Osteoblast (primary cell): ENCODE data around the gene POLA1. TPM values are rescaled to one million over a fixed set of nuclear protein-coding genes. Genes with fewer than 3 reads are reported as not detected.
A peak's percentile ranks its signal among the peaks of the same experiment; 100 is the strongest.

ENCODE experiments used
- DNase-seq: peaks from one replicate; pipeline ENCODE4 v3.0.0; 2011; ENCODE audit warnings: low spot score, mixed read lengths; ENCODE audit not compliant: insufficient read length; ENCODE audit errors: missing footprints
- H2AFZ ChIP-seq: 2 replicates; pipeline ENCODE4 v1.6.0; 2011; ENCODE audit warnings: mild to moderate bottlenecking, low read length
- H3K27ac ChIP-seq: 2 replicates; pipeline ENCODE4 v1.5.1; 2011; ENCODE audit warnings: mild to moderate bottlenecking, low read depth, low read length, moderate library complexity
- H3K27me3 ChIP-seq: 2 replicates; pipeline ENCODE4 v1.6.0; 2012; ENCODE audit warnings: mild to moderate bottlenecking, control low read depth, inconsistent platforms, low read length, moderate library complexity; ENCODE audit not compliant: insufficient read depth
- H3K36me3 ChIP-seq: 2 replicates; pipeline ENCODE4 v1.5.1; 2011; ENCODE audit warnings: mild to moderate bottlenecking, low read length, control low read depth, moderate library complexity; ENCODE audit not compliant: insufficient read depth
- H3K4me1 ChIP-seq: 2 replicates; pipeline ENCODE4 v1.5.1; 2011; ENCODE audit warnings: mild to moderate bottlenecking, low read length, control low read depth, moderate library complexity; ENCODE audit not compliant: insufficient read depth
- H3K4me2 ChIP-seq: 2 replicates; pipeline ENCODE4 v1.6.0; 2011; ENCODE audit warnings: mild to moderate bottlenecking, low read length; ENCODE audit not compliant: insufficient read depth
- H3K4me3 ChIP-seq: fragments of 200-600 bp; sonication (generic); 3 replicates; pipeline ENCODE4 v1.5.1; 2012; ENCODE audit warnings: mild to moderate bottlenecking, low read length, inconsistent platforms; ENCODE audit not compliant: insufficient read depth
- H3K79me2 ChIP-seq: 2 replicates; pipeline ENCODE4 v1.6.0; 2012; ENCODE audit warnings: mild to moderate bottlenecking, low read length, control low read depth, inconsistent platforms; ENCODE audit not compliant: insufficient read depth
- H3K9me3 ChIP-seq: 2 replicates; pipeline ENCODE4 v1.5.1; 2011; ENCODE audit warnings: low read depth, low read length, control low read depth
- H4K20me1 ChIP-seq: 2 replicates; pipeline ENCODE4 v1.6.0; 2012; ENCODE audit warnings: mild to moderate bottlenecking, low read length, control low read depth; ENCODE audit not compliant: insufficient read depth
- CTCF ChIP-seq: IDR thresholded peaks from 2 replicates; pipeline ENCODE4 v1.5.1; 2011; ENCODE audit warnings: mild to moderate bottlenecking, low read depth, low read length, moderate library complexity; ENCODE audit errors: extremely low read depth
- total RNA-seq: library from RNA; depleted of rRNA; stranded (reverse); fragments of >200 nt; gene quantifications from 2 replicates; pipeline ENCODE4 v1.2.3, GENCODE V29; 2012

The POLA1 gene
- total RNA-seq, 1 donor: 11.9 TPM

- Histone ChIP-seq H3K27ac (no peak overlapping the region), H3K79me2 (no peaks in the 10 kb centered on the region), H3K27me3 (peaks cover 57% of the 10 kb centered on the region), H2AFZ (no peak overlapping the region), H3K4me1 (no peaks in the 10 kb centered on the region), H3K4me3 (peak overlapping the region; percentile 30), H3K4me2 (peak overlapping the region; percentile 50), H3K36me3 (no peaks in the 10 kb centered on the region), H4K20me1 (no peaks in the 10 kb centered on the region), H3K9me3 (no peaks in the 10 kb centered on the region)
- TF ChIP-seq CTCF: no peak
- no peak for DNase-seq
Measured at GRCh38 chrX:25005034-25005381, 311.3 kb downstream of the POLA1 start.

- Histone ChIP-seq H4K20me1 (no peaks in the 10 kb centered on the region), H3K4me3 (peak overlapping the region; percentile 30), H3K79me2 (no peaks in the 10 kb centered on the region), H3K27me3 (peaks cover 60% of the 10 kb centered on the region), H2AFZ (no peak overlapping the region), H3K9me3 (no peaks in the 10 kb centered on the region), H3K36me3 (no peaks in the 10 kb centered on the region), H3K4me1 (no peaks in the 10 kb centered on the region), H3K4me2 (peak overlapping the region; percentile 50), H3K27ac (no peak overlapping the region)
- DNase-seq: peak; percentile 92
- TF ChIP-seq CTCF: no peak
Measured at GRCh38 chrX:25005382-25006185, 311.9 kb downstream of the POLA1 start.

GRCh38 chrX:25006586-25007058, 312.9 kb downstream of the POLA1 start:
- Histone ChIP-seq H3K4me1 (no peaks in the 10 kb centered on the region), H3K4me3 (no peak overlapping the region), H3K27me3 (peaks cover 69% of the 10 kb centered on the region), H3K79me2 (no peaks in the 10 kb centered on the region), H2AFZ (no peak overlapping the region), H3K4me2 (no peak overlapping the region), H3K36me3 (no peaks in the 10 kb centered on the region), H4K20me1 (no peaks in the 10 kb centered on the region), H3K9me3 (no peaks in the 10 kb centered on the region), H3K27ac (no peak overlapping the region)
- DNase-seq: no peak
- TF ChIP-seq CTCF: no peak
